Stimulated activated CD4-positive, alpha-beta T cell treated with anti-CD3 and anti-CD28 coated beads, Interleukin-4, amount 100 ng/mL, for 1 hour (primary cell): ENCODE results near the gene SCRN2.

Experiments used
- DNase-seq: peaks from one replicate; pipeline ENCODE4 v3.0.0-alpha.2; 2020

The SCRN2 gene

DNA sequence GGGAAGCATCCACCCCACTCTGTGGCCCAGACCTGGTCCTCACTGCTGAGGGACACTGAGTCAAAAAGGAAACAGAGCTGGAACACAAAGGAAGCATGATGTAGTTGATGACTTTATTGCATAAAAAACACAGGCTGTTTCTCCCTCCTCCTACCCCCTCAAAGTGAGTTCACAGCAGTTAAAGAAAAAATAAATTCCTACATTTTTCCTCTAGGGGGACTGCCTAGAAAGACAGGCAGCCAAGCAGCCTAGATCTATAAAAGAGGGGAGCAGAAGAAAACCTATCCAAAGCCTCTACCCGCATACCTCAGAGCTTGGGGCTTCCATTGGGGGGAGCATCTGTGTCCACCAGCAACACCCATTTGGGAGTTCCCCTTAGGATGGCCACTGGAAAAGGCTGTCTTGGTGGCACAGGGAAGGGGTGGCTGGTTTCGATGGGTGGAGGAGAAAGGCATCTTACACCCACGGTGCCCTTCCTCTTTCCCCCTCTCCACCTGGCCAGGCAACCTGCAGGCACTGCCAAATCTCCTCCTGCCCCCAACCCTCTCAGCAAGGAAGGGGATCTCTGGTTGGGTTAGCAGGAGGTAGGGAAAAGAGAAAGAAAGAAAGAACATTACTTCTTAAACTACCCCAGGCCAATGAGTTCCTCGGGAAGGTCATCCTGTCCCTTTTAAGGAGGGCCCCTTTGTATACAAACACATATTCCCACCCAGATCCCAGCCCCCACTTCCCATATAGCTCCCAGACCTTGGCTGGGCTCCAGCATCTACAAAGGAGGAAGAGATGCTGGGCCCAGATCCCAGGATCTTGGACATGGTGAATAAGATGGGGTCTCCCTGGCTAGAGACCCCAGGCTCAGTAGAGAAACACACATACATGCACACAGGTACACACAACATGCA, 4.0 kb upstream of the SCRN2 start:
- DNase-seq, result no peak

GRCh38 chr17:47844227-47844626, 3.2 kb upstream of the SCRN2 start:
- no peak for DNase-seq

DNA sequence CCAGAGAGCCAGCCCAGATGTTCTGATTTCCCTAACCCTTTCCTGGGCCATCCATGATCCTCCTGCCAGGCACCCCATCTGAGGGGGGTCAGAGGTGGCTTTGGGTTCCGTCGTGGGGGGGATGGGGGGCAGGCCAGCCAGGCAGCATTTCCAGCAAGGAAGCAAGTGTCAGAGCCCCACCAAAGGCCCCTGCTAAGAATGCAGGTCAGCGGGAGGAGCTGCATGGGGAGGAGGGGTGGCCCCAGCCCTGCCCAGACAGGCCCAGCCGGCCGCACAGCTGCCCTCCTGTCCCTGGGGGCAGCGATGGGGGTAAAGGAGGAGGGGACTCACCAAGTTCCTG, 2.3 kb upstream of the SCRN2 start:
- no peak for DNase-seq

DNA sequence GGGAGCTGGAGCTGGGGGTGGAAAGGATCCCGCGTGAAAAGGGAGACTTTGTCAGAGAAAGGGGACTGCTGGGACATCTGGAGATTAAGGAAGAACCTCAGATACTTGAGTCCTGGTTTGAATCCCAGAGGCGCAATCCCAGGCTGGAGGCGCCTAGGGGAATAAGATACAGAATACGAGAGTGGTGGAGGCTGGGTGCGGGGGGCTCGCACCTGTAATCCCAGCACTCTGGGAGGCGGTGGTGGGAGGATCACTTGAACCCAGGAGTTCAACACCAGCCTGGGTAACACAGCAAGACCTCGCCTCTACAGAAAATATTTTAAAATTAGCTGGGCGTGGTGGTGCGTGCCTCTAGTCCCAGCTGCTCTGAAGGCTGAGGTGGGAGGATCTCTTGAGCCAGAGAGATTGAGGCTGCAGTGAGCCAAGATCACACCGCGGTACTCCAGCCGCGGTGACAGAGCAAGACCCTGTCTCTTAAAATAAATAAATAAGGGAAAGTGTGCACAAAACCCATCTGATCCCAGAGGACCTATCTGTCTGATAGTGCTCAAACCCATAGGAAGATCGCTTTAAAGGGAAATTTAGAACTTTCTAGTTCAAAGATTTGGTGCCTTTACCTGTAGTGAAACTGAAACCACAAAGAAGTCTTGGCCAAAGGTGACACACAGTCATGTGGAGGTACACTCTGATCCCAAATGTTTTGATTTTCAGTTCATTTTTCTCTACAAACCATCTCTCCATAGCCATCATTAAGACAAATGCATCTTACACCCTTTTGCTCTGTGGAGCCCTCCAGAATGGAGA, 617 bp upstream of the SCRN2 start:
- DNase-seq, result no peak

DNA sequence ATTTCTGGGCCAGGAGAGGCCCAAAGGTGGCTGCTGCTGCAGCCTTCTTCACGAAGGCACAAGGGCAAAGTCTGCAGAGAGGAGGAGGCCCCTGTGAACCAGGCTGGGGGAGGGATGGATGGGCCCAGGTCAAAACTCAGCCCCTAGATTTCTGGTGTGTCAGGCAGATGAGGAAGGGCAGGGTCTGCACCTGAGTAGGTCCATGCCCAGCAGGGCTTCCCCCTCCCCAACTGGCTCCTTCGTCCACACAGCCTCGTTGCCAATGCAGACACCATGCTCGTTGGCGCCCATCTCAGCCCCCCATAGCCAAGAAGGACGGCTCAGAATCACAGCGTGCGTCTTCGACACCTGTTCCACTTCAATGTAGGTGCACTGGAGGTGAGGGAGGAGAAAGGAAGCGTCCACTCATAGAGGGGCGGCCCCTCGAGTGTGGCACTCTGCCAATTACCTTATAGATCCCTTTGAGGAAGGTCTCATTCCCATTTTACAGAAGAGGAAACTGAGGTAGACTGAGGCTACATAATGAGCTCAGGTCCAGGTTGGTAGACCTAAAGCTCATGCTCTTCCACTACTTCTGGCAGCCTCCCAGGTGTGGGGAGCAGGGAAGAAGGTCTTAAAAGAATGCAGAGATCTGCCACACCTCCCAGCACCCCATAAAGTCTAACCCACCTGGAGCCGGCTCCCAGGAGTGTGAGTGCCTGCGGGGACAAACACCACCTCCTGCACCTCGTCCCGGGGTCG, 902 bp downstream of the SCRN2 start:
- DNase-seq, result no peak

GRCh38 chr17:47839071-47839470, 2.0 kb downstream of the SCRN2 start:
- DNase-seq, result no peak

GRCh38 chr17:47838636-47839035, 2.4 kb downstream of the SCRN2 start:
- no peak for DNase-seq

GRCh38 chr17:47837401-47838039, 3.6 kb downstream of the SCRN2 start:
- DNase-seq, result no peak

DNA sequence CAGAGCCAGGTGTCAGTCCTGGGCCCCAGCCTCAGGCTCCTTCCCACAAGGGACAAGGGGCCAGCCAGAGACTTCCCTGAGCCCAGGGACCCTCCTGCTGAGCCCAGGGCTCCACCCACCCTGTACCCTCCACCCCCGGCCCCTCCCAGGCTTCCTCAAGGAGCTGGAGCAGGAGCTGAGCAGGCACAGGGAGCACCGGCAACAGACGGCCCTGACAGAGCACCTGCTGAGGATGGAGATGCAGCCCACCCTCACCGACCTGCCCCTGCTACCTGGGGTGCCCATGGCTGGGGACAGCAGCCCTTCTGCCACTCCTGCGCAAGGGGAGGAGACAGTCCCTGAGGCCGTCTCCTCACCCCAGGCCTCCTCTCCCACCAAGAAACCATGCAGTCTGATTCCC, 4.5 kb downstream of the SCRN2 start:
- no peak for DNase-seq

DNA sequence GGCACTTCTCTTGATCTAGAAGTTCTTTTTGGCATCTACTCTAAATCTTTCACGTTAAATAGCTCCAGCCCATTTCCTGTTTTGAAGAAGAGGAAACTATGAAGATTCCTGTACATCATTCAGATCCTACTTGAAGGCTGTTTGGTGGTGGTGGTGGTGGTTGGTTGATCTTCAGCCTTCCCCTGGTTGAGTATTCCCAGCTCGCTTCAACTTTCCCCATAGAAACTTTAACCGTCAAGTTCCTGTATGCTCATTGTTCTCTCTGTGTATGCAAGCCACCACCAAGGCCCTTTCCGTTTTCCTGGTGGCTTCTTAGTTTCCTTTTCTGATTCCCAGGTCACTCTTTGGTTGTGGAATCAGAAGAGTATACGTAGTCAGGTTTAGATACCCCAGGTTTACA, 6.3 kb downstream of the SCRN2 start:
- no peak for DNase-seq

- DNase-seq, result no peak
These were observed 9.1 kb downstream of the SCRN2 start for GRCh38 chr17:47831934-47832327.

- DNase-seq, result peak; percentile 93
These were observed 9.8 kb downstream of the SCRN2 start, which contains the start of the genes LRRC46 and MRPL10 for GRCh38 chr17:47831003-47831933. TSS of gene LRRC46 (plus strand) at chr17:47831670. CDS start at chr17:47831990, 320 bp downstream. TSS of gene MRPL10 (minus strand) at chr17:47831541. CDS start at chr17:47831511, 30 bp downstream.

DNA sequence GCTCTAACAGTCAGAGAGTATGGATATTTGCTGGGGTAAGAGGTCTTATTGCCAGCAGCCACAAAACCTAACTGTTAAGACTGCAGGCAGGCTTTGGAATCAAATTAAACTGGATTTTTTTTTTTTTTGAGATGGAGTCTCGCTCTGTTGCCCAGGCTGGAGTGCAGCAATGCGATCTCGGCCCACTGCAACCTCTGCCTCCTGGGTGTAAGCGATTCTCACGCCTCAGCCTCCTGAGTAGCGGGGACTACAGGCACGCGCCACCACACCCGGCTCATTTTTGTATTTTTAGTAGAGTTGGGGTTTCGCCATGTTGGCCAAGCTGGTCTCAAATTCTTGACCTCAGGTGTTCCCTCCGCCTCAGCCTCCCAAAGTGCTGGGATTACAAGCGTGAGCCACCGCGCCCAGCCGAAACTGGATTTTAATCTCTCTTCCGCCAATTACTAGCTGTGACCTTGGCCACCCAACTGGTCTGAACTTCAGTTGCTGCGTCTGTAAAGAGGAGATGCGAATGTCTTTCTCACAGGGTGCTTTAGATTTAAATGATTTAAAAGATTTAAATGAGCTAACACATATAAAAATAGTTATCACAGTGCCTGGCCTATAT, 10.6 kb downstream of the SCRN2 start:
- no peak for DNase-seq

- DNase-seq, result no peak
These were observed 11.2 kb downstream of the SCRN2 start for GRCh38 chr17:47829870-47830269.

DNA sequence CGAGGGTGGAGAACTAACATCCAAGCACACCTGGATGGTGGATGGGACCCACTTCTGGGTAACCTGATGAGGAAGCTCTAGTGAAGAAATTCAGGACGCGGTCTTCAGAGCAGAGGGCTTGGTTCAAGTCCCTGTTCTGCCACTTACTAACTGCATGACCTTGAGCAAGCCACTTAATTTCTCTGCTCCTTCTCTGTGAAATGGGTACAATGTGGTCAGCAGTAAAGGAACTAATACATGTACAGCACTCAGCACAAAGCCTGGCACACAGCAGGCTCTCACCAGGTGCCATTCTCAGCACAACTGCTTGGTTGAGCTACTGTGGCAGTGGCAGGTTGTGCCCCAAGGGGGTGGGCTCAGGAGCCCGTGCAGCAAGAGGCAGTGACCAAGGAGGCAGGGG, 17.6 kb downstream of the SCRN2 start:
- DNase-seq, result no peak

GRCh38 chr17:47822785-47823184, 18.3 kb downstream of the SCRN2 start:
- no peak for DNase-seq

GRCh38 chr17:47821424-47822391, 19.4 kb downstream of the SCRN2 start, which contains the start of gene OSBPL7:
TSS of gene OSBPL7 (minus strand) at chr17:47821794. CDS start at chr17:47820278, 1,516 bp downstream.
- peak; percentile 66 for DNase-seq

GRCh38 chr17:47821031-47821423, 20.0 kb downstream of the SCRN2 start:
- DNase-seq, result no peak

GRCh38 chr17:47820033-47820789, 20.9 kb downstream of the SCRN2 start:
- DNase-seq, result no peak
